Activated CD4-positive, alpha-beta memory T cell treated with anti-CD3 and anti-CD28 coated beads, Interleukin-2, amount 10 ng/mL, durations not matched to agents 7 days and 5 days (primary cell): ENCODE results near the gene CCDC74A. TPM values are rescaled to one million over a fixed set of nuclear protein-coding genes. Genes with fewer than 3 reads are reported as not detected.
A peak's percentile ranks its signal among the peaks of the same experiment; 100 is the strongest.
"Not testable (repeated sequence)": the region's sequence is repeated elsewhere in the genome, so short reads cannot be mapped to it uniquely, and the experiment has no call there.

Source experiments
- CTCF ChIA-PET: fragments of 350-600 bp; sonication (Branson Sonifier 250); formaldehyde crosslinking; loops from one replicate; lab custom pipeline; 2021; ENCODE audit warnings: antibody characterized with exemption, inconsistent platforms; lab: Charles Lee
- POLR2A ChIA-PET: fragments of 350-600 bp; sonication (Branson Sonifier 250); formaldehyde crosslinking; loops from one replicate; lab custom pipeline; 2021; ENCODE audit warnings: antibody characterized with exemption; lab: Charles Lee
- DNase-seq: peaks from one replicate; pipeline ENCODE4 v3.0.0-alpha.2; 2020
- H3K27ac Mint-ChIP-seq: one replicate; pipeline ENCODE4 v1.8.0; 2021; ENCODE audit warnings: mild to moderate bottlenecking, mixed read lengths
- H3K27me3 Mint-ChIP-seq: one replicate; pipeline ENCODE4 v1.8.0; 2021; ENCODE audit warnings: mixed read lengths
- H3K36me3 Mint-ChIP-seq: one replicate; pipeline ENCODE4 v1.8.0; 2021; ENCODE audit warnings: low read depth, mixed read lengths
- H3K4me1 Mint-ChIP-seq: one replicate; pipeline ENCODE4 v1.8.0; 2021; ENCODE audit warnings: mixed read lengths
- H3K4me3 Mint-ChIP-seq: one replicate; pipeline ENCODE4 v1.8.0; 2021; ENCODE audit warnings: mild to moderate bottlenecking, mixed read lengths
- H3K9me3 Mint-ChIP-seq: one replicate; pipeline ENCODE4 v1.8.0; 2021; ENCODE audit warnings: mixed read lengths
- total RNA-seq, 2 experiments: library from RNA; stranded (reverse); gene quantifications; one replicate each; pipeline ENCODE4 v1.2.3, GENCODE V29; 2021

CCDC74A gene
- total RNA-seq, 2 experiments from 2014 or later: 4.5 to 5.2 TPM

- POLR2A ChIA-PET, CTCF ChIA-PET, H3K9me3 Mint-ChIP-seq, H3K4me3 Mint-ChIP-seq, H3K4me1 Mint-ChIP-seq, H3K27ac Mint-ChIP-seq, H3K36me3 Mint-ChIP-seq: not testable (repeated sequence)
- peaks cover 15% of the 10 kb centered on the region for H3K27me3 Mint-ChIP-seq
- DNase-seq: peak; percentile 2
Measured at GRCh38 chr2:131535951-131536826, 8.5 kb downstream of the CCDC74A start.

- H3K27me3 Mint-ChIP-seq: peaks cover 17% of the 10 kb centered on the region
- H3K9me3 Mint-ChIP-seq, H3K27ac Mint-ChIP-seq, H3K4me3 Mint-ChIP-seq, H3K36me3 Mint-ChIP-seq, POLR2A ChIA-PET, CTCF ChIA-PET, DNase-seq, H3K4me1 Mint-ChIP-seq: not testable (repeated sequence)
Measured at GRCh38 chr2:131536841-131537240, 9.2 kb downstream of the CCDC74A start.

- CTCF ChIA-PET, H3K9me3 Mint-ChIP-seq, H3K4me1 Mint-ChIP-seq, H3K27ac Mint-ChIP-seq, POLR2A ChIA-PET, H3K36me3 Mint-ChIP-seq, DNase-seq, H3K4me3 Mint-ChIP-seq: not testable (repeated sequence)
- H3K27me3 Mint-ChIP-seq: peaks cover 21% of the 10 kb centered on the region
Measured at GRCh38 chr2:131538856-131539255, 11.2 kb downstream of the CCDC74A start.

- Mint-ChIP-seq H3K36me3 (no peaks in the 10 kb centered on the region), H3K27me3 (peaks cover 27% of the 10 kb centered on the region), H3K4me1 (no peaks in the 10 kb centered on the region)
Measured at GRCh38 chr2:131542438-131543384, 15.0 kb downstream of the CCDC74A start.

GRCh38 chr2:131543385-131543891 lies 15.8 kb downstream of the CCDC74A start:
- no peak overlapping the region for H3K27ac Mint-ChIP-seq
- H3K4me1 Mint-ChIP-seq: no peaks in the 10 kb centered on the region
- POLR2A ChIA-PET: interaction anchor here (1.5 kb wide), 1 partner anchor 50 kb away, joined by 3 read pairs; no protein-coding TSS in a partner anchor
- H3K9me3 Mint-ChIP-seq: no peaks in the 10 kb centered on the region
- no peak overlapping the region for H3K4me3 Mint-ChIP-seq
- DNase-seq: no peak
- H3K27me3 Mint-ChIP-seq: peaks cover 28% of the 10 kb centered on the region
- H3K36me3 Mint-ChIP-seq: no peaks in the 10 kb centered on the region
- CTCF ChIA-PET: no interaction called here

More at GRCh38 chr2:131542438-131543384, 15.0 kb downstream of the CCDC74A start:
- ChIA-PET CTCF (no interaction called here), POLR2A (interaction anchor here (1.5 kb wide), 1 partner anchor 49 kb away, joined by 3 read pairs; no protein-coding TSS in a partner anchor)
- H3K27ac Mint-ChIP-seq: no peak overlapping the region
- H3K9me3 Mint-ChIP-seq: no peaks in the 10 kb centered on the region
- no peak overlapping the region for H3K4me3 Mint-ChIP-seq
- no peak for DNase-seq

GRCh38 chr2:131544006-131544812 lies 16.5 kb downstream of the CCDC74A start:
- H3K36me3 Mint-ChIP-seq, H3K4me1 Mint-ChIP-seq, DNase-seq, H3K27ac Mint-ChIP-seq, H3K4me3 Mint-ChIP-seq, H3K9me3 Mint-ChIP-seq, CTCF ChIA-PET: not testable (repeated sequence)
- POLR2A ChIA-PET: interaction anchor here (1.5 kb wide), 1 partner anchor 51 kb away, joined by 3 read pairs; no protein-coding TSS in a partner anchor
- peaks cover 25% of the 10 kb centered on the region for H3K27me3 Mint-ChIP-seq

- CTCF ChIA-PET, DNase-seq, H3K4me1 Mint-ChIP-seq, H3K36me3 Mint-ChIP-seq, H3K27ac Mint-ChIP-seq, POLR2A ChIA-PET, H3K9me3 Mint-ChIP-seq, H3K4me3 Mint-ChIP-seq: not testable (repeated sequence)
- peaks cover 27% of the 10 kb centered on the region for H3K27me3 Mint-ChIP-seq
Measured at GRCh38 chr2:131544813-131545165, 17.1 kb downstream of the CCDC74A start.

GRCh38 chr2:131552871-131553270 lies 25.2 kb downstream of the CCDC74A start:
- CTCF ChIA-PET: no interaction called here
- no peaks in the 10 kb centered on the region for H3K9me3 Mint-ChIP-seq
- no peaks in the 10 kb centered on the region for H3K4me1 Mint-ChIP-seq
- POLR2A ChIA-PET: no interaction called here
- no peak overlapping the region for H3K27ac Mint-ChIP-seq
- no peak for DNase-seq
- H3K36me3 Mint-ChIP-seq: no peaks in the 10 kb centered on the region
- no peak overlapping the region for H3K4me3 Mint-ChIP-seq
- H3K27me3 Mint-ChIP-seq: peaks cover 44% of the 10 kb centered on the region

- Mint-ChIP-seq H3K4me3 (no peak overlapping the region), H3K9me3 (no peaks in the 10 kb centered on the region), H3K27ac (no peak overlapping the region), H3K27me3 (peaks cover 45% of the 10 kb centered on the region), H3K4me1 (no peaks in the 10 kb centered on the region), H3K36me3 (no peaks in the 10 kb centered on the region)
- no peak for DNase-seq
- ChIA-PET POLR2A (no interaction called here), CTCF (no interaction called here)
Measured at GRCh38 chr2:131556998-131557397, 29.3 kb downstream of the CCDC74A start.

- H3K36me3 Mint-ChIP-seq: no peaks in the 10 kb centered on the region
- H3K4me3 Mint-ChIP-seq: no peak overlapping the region
- ChIA-PET CTCF (no interaction called here), POLR2A (no interaction called here)
- peaks cover 44% of the 10 kb centered on the region for H3K27me3 Mint-ChIP-seq
- DNase-seq: no peak
- H3K4me1 Mint-ChIP-seq: no peaks in the 10 kb centered on the region
- no peak overlapping the region for H3K27ac Mint-ChIP-seq
- no peaks in the 10 kb centered on the region for H3K9me3 Mint-ChIP-seq
Measured at GRCh38 chr2:131557558-131558321, 30.1 kb downstream of the CCDC74A start.

- H3K9me3 Mint-ChIP-seq: no peaks in the 10 kb centered on the region
- H3K27ac Mint-ChIP-seq: no peak overlapping the region
- H3K4me1 Mint-ChIP-seq: no peaks in the 10 kb centered on the region
- H3K36me3 Mint-ChIP-seq: no peaks in the 10 kb centered on the region
- ChIA-PET CTCF (no interaction called here), POLR2A (no interaction called here)
- H3K4me3 Mint-ChIP-seq: no peak overlapping the region
- H3K27me3 Mint-ChIP-seq: peaks cover 36% of the 10 kb centered on the region
- no peak for DNase-seq
Measured at GRCh38 chr2:131566371-131566770, 38.7 kb downstream of the CCDC74A start.

GRCh38 chr2:131567891-131568290 lies 40.2 kb downstream of the CCDC74A start:
- ChIA-PET CTCF (no interaction called here), POLR2A (interaction anchor here (0.5 kb wide), 1 partner anchor 41 kb away, joined by 3 read pairs; no protein-coding TSS in a partner anchor)
- H3K4me1 Mint-ChIP-seq: no peaks in the 10 kb centered on the region
- DNase-seq: no peak
- H3K36me3 Mint-ChIP-seq: no peaks in the 10 kb centered on the region
- H3K27me3 Mint-ChIP-seq: peaks cover 36% of the 10 kb centered on the region
- H3K9me3 Mint-ChIP-seq: no peaks in the 10 kb centered on the region
- no peak overlapping the region for H3K4me3 Mint-ChIP-seq
- H3K27ac Mint-ChIP-seq: no peak overlapping the region
